GM12878 (cell line): ENCODE data around the gene KDM5C. TPM values are rescaled to one million over a fixed set of nuclear protein-coding genes. Genes with fewer than 3 reads are reported as not detected.

Source experiments
- ATAC-seq: fragments of 200-7000 bp; cut with Tn5 transposase; 3 replicates; pipeline ENCODE4 v1.9.1; 2020; ENCODE audit warnings: mild to moderate bottlenecking, moderate library complexity
- BruUV-seq: library from RNA; stranded (reverse); fragments of 400-500 nt; replicated peaks from 2 replicates; lab custom pipeline; 2021; lab: Mats Ljungman, UMichigan
- CTCF ChIA-PET: fragments of 300-600 bp; sonication (Branson Sonifier 250); formaldehyde crosslinking; extraction: SDS; loops from one replicate; lab custom pipeline; 2021; ENCODE audit warnings: inconsistent platforms; lab: Yijun Ruan, JAX
- POLR2A ChIA-PET: fragments of 350-600 bp; formaldehyde crosslinking; extraction: SDS; loops from one replicate; lab custom pipeline; 2021; ENCODE audit warnings: inconsistent platforms; lab: Charles Lee
- RAD21 ChIA-PET: fragments of 300-600 bp; sonication (Branson Sonifier 250); formaldehyde crosslinking; loops from one replicate; lab custom pipeline; 2023; ENCODE audit warnings: antibody characterized with exemption; ENCODE audit not compliant: unreplicated experiment; lab: Charles Lee
- SMC1A ChIA-PET: fragments of 300-600 bp; sonication (Branson Sonifier 250); formaldehyde crosslinking; loops from one replicate; lab custom pipeline; 2023; ENCODE audit not compliant: unreplicated experiment, uncharacterized antibody; lab: Charles Lee
- DNase-seq: peaks from one replicate; pipeline ENCODE4 v3.0.0-alpha.2; 2011; ENCODE audit warnings: low read depth, low spot score
- FAIRE-seq: peaks from 3 replicates; lab custom pipeline; 2011; peaks lifted over from hg19 to GRCh38; lab: Jason Lieb, UNC
- H2AFZ ChIP-seq: 2 replicates; pipeline ENCODE4 v1.6.0; 2011; ENCODE audit warnings: low read depth, low read length, control low read depth; ENCODE audit not compliant: control insufficient read depth
- H3K27ac ChIP-seq: 2 replicates; pipeline ENCODE4 v1.5.1; 2011; ENCODE audit warnings: control low read depth; ENCODE audit not compliant: control insufficient read depth, insufficient read depth
- H3K27me3 ChIP-seq, 2 experiments: replicated peaks in 1 of 2; 2 replicates each; pipeline versions ENCODE4 v1.6.0 to v1.6.1; 2011; ENCODE audit warnings: low read length in 1 of 2; ENCODE audit not compliant: control insufficient read depth in 2 of 2, insufficient read depth in 2 of 2
- H3K36me3 ChIP-seq, 2 experiments: 2 replicates each; pipeline ENCODE4 v1.5.1; 2011; ENCODE audit warnings: low read length in 1 of 2; ENCODE audit not compliant: control insufficient read depth in 2 of 2, insufficient read depth in 2 of 2
- H3K4me1 ChIP-seq: 2 replicates; pipeline ENCODE4 v1.6.1; 2011; ENCODE audit warnings: mild to moderate bottlenecking, low read length, moderate library complexity, mixed read lengths; ENCODE audit not compliant: control insufficient read depth, insufficient read depth
- H3K4me2 ChIP-seq: 2 replicates; pipeline ENCODE4 v1.6.0; 2011; ENCODE audit warnings: control low read depth; ENCODE audit not compliant: control insufficient read depth, insufficient read depth
- H3K4me3 ChIP-seq: fragments of 200-600 bp; sonication (generic); 2 replicates; pipeline ENCODE4 v1.5.1; 2016
- H3K79me2 ChIP-seq: 2 replicates; pipeline ENCODE4 v1.6.0; 2011; ENCODE audit warnings: low read length; ENCODE audit not compliant: control insufficient read depth, insufficient read depth
- H3K9ac ChIP-seq: 2 replicates; pipeline ENCODE4 v1.8.0; 2011; ENCODE audit warnings: low read length, control low read depth, mixed read lengths; ENCODE audit not compliant: control insufficient read depth, insufficient read depth
- H3K9me3 ChIP-seq: replicated peaks from 3 replicates; pipeline ENCODE4 v1.5.1; 2011; ENCODE audit warnings: mild to moderate bottlenecking, low read length; ENCODE audit not compliant: control insufficient read depth, insufficient read depth
- H4K20me1 ChIP-seq: 2 replicates; pipeline ENCODE4 v1.6.0; 2011; ENCODE audit not compliant: control insufficient read depth, insufficient read depth
- ATF7 ChIP-seq: fragments of 450-650 bp; IDR thresholded peaks from 2 replicates; pipeline ENCODE4 v1.6.1; 2016; ENCODE audit warnings: low read depth, mild to moderate bottlenecking
- CHD2 ChIP-seq: IDR thresholded peaks from 2 replicates; pipeline ENCODE4 v1.6.1; 2011; ENCODE audit warnings: low read depth, low read length, improper control_type of control experiment, borderline replicate concordance
- CHD4 ChIP-seq: fragments of 200-600 bp; sonication (generic); IDR thresholded peaks from 2 replicates; pipeline ENCODE4 v1.6.1; 2016; ENCODE audit warnings: mild to moderate bottlenecking
- EP300 ChIP-seq, 2 experiments: fragments of 150-350 bp in 1 of 2; IDR thresholded peaks; 2 replicates each; pipeline ENCODE4 v1.6.1; 2011 to 2012; ENCODE audit warnings: low read depth in 2 of 2, low read length in 2 of 2, borderline replicate concordance in 1 of 2, improper control_type of control experiment in 1 of 2, inconsistent platforms in 1 of 2; ENCODE audit not compliant: control insufficient read depth in 1 of 2
- FOS ChIP-seq: IDR thresholded peaks from 3 replicates; pipeline ENCODE4 v1.6.1; 2011; ENCODE audit warnings: borderline replicate concordance; ENCODE audit not compliant: insufficient read length; ENCODE audit errors: extremely low read depth
- FOXM1 ChIP-seq: IDR thresholded peaks from 2 replicates; pipeline ENCODE4 v1.6.1; 2012; ENCODE audit warnings: low read depth, mild to moderate bottlenecking, inconsistent platforms, low read length, moderate library complexity
- HCFC1 ChIP-seq: fragments of 150-350 bp; IDR thresholded peaks from 2 replicates; pipeline ENCODE4 v1.6.1; 2014; ENCODE audit warnings: low read length
- NFYA ChIP-seq: IDR thresholded peaks from 2 replicates; pipeline ENCODE4 v1.6.1; 2011; ENCODE audit warnings: low read depth, mild to moderate bottlenecking, low read length, improper control_type of control experiment, borderline replicate concordance
- NFYB ChIP-seq: IDR thresholded peaks from 2 replicates; pipeline ENCODE4 v1.6.1; 2011; ENCODE audit warnings: low read depth, mild to moderate bottlenecking, low read length, improper control_type of control experiment, moderate library complexity; ENCODE audit not compliant: insufficient read depth
- NR2F1 ChIP-seq: fragments of 450-650 bp; conservative IDR thresholded peaks from 2 replicates; pipeline ENCODE4 v1.6.1; 2017; ENCODE audit warnings: mild to moderate bottlenecking
- RBBP5 ChIP-seq: fragments of 200-600 bp; sonication (generic); conservative IDR thresholded peaks from 2 replicates; pipeline ENCODE4 v1.6.1; 2016
- RELA ChIP-seq: fragments of 450-650 bp; IDR thresholded peaks from 2 replicates; pipeline ENCODE4 v1.8.0; 2014; ENCODE audit warnings: borderline replicate concordance; ENCODE audit not compliant: partially characterized antibody
- SMC3 ChIP-seq: IDR thresholded peaks from 2 replicates; pipeline ENCODE4 v1.6.1; 2011; ENCODE audit warnings: low read length, improper control_type of control experiment, borderline replicate concordance
- SUZ12 ChIP-seq: fragments of 200-600 bp; sonication (generic); IDR thresholded peaks from one replicate; pipeline ENCODE4 v1.6.1; 2018; ENCODE audit warnings: antibody characterized with exemption, mild to moderate bottlenecking; ENCODE audit not compliant: unreplicated experiment
- TCF3 ChIP-seq: IDR thresholded peaks from 2 replicates; pipeline ENCODE4 v1.6.1; 2012; ENCODE audit warnings: low read depth, mild to moderate bottlenecking, low read length, borderline replicate concordance; ENCODE audit not compliant: insufficient read depth
- YBX1 ChIP-seq: fragments of 450-650 bp; IDR thresholded peaks from 2 replicates; pipeline ENCODE4 v1.6.1; 2016; ENCODE audit warnings: antibody characterized with exemption
- ZNF384 ChIP-seq: IDR thresholded peaks from 2 replicates; pipeline ENCODE4 v1.6.1; 2012; ENCODE audit warnings: low read depth, mild to moderate bottlenecking, low read length, improper control_type of control experiment, borderline replicate concordance
- ZZZ3 ChIP-seq: IDR thresholded peaks from 2 replicates; pipeline ENCODE4 v1.6.1; 2011; ENCODE audit warnings: low read depth; ENCODE audit not compliant: control insufficient read depth, insufficient read length
- WGBS: methylation state at CpG from one replicate; pipeline ENCODE4 v1.1.6; 2016; ENCODE audit warnings: low lambda C conversion rate; ENCODE audit not compliant: insufficient replicate concordance, insufficient coverage; ENCODE audit errors: missing lambda C conversion rate; 5-methylcytosine and 5-hydroxymethylcytosine counted together
- in situ Hi-C: fragments of 300-500 bp; cut with MboI; formaldehyde crosslinking; loops from 9 replicates; pipeline ENCODE4 v1.14.3; 2018; ENCODE audit warnings: mixed read lengths
- intact Hi-C: fragments of 100-400 bp; cut with micrococcal nuclease; formaldehyde crosslinking; loops from one replicate; pipeline ENCODE4 v1.14.2; 2022; ENCODE audit not compliant: unreplicated experiment
- polyA plus RNA-seq, 11 experiments: library from polyadenylated mRNA; depleted of rRNA in 4 of 11; unstranded in 6 of 11; stranded (reverse) in 5 of 11; fragments of >200 nt; fragmentation: Nextera tagmentation in 4 of 11; fragmentation: Illumina TruSeq in 1 of 11; extraction: Ambion mirVana in 4 of 11; extraction: Trizol in 1 of 11; gene quantifications; 1 replicate in 1 of 11; 2 replicates in 10 of 11; pipeline versions ENCODE4 v1.2.1 to v1.2.3, GENCODE V29; 2011 to 2016; ENCODE audit warnings: inconsistent platforms in 2 of 11, missing spikeins in 2 of 11, low read depth in 1 of 11
- total RNA-seq, 4 experiments: library from RNA; depleted of rRNA in 3 of 4; stranded (reverse); fragments of >200 nt in 3 of 4; fragmentation: Illumina TruSeq in 1 of 4; extraction: Trizol in 1 of 4; gene quantifications; 2 replicates each; pipeline versions ENCODE4 v1.2.1 to v1.2.3, GENCODE V29; 2013 to 2021
- TF ChIP-seq, protein P1 (sequence below): fragments of 150-350 bp; IDR thresholded peaks from 2 replicates; pipeline ENCODE4 v1.6.1; 2014; ENCODE audit warnings: mild to moderate bottlenecking, low read depth, low read length
- TF ChIP-seq, protein P2 (sequence below): fragments of 150-350 bp; IDR thresholded peaks from 2 replicates; pipeline ENCODE4 v1.6.1; 2016; ENCODE audit warnings: low read depth, low read length

KDM5C gene
- total and polyA plus RNA-seq, 10 of the 15 experiments (the other 5 are each of a cell fraction or from before 2014, with no cell fraction given) = 1.5 to 110 (median 53.0) TPM

DNA sequence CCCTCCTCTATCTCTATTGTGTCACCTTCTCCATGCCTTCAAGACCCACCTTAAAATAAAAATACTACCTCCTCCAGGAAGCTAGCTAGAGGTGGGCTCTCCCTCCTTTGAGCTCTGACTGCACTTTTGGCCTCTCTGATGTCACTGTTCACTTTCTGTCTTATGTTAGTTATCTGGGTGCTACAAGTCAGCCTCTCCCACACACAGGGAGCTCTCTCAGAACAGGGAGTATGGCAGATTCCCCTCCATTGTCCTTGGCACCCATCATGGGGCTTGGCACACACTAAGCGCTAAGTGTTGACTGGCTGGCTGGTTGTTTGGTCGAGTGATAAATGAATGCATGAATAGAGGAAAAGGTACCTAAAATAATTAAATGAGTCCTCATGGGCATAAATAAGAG, 21.2 kb upstream of the KDM5C start:
- no peak for DNase-seq
- H3K9me3 ChIP-seq = no peaks in the 10 kb centered on the region
- H3K9ac ChIP-seq = no peak overlapping the region
- no peak overlapping the region for H3K27ac ChIP-seq
- WGBS = 38% methylated on average over 2 of the region's 2 CpGs
- POLR2A ChIA-PET = interaction anchor here (0.7 kb wide), 1 partner anchor 25 kb away, joined by 5 read pairs; no protein-coding TSS in a partner anchor
- no peak overlapping the region for H2AFZ ChIP-seq
- BruUV-seq = no TSS peak
- no peaks in the 10 kb centered on the region for H3K79me2 ChIP-seq
- in situ Hi-C loops = no loop called here
- SMC1A ChIA-PET = interaction anchor here (1.2 kb wide), 1 partner anchor 12 kb away, joined by 3 read pairs; no protein-coding TSS in a partner anchor
- H3K4me3 ChIP-seq = no peak overlapping the region
- RAD21 ChIA-PET = no interaction called here
- H3K4me1 ChIP-seq = no peaks in the 10 kb centered on the region
- H4K20me1 ChIP-seq = no peaks in the 10 kb centered on the region
- no peaks in the 10 kb centered on the region for H3K36me3 ChIP-seq
- ATAC-seq = no peak
- no peak for TF ChIP-seq RELA
- no peak for TF ChIP-seq ATF7
- TF ChIP-seq NFYB = no peak
- no peak for TF ChIP-seq FOXM1
- no peak for TF ChIP-seq CHD4
- TF ChIP-seq TCF3 = no peak
- TF ChIP-seq, protein P1, sequence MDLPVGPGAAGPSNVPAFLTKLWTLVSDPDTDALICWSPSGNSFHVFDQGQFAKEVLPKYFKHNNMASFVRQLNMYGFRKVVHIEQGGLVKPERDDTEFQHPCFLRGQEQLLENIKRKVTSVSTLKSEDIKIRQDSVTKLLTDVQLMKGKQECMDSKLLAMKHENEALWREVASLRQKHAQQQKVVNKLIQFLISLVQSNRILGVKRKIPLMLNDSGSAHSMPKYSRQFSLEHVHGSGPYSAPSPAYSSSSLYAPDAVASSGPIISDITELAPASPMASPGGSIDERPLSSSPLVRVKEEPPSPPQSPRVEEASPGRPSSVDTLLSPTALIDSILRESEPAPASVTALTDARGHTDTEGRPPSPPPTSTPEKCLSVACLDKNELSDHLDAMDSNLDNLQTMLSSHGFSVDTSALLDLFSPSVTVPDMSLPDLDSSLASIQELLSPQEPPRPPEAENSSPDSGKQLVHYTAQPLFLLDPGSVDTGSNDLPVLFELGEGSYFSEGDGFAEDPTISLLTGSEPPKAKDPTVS = no peak
- TF ChIP-seq NFYA = no peak
- no peak for TF ChIP-seq NR2F1
- TF ChIP-seq YBX1 = no peak
- TF ChIP-seq ZZZ3 = no peak
- no peak for TF ChIP-seq RBBP5
- no peak for TF ChIP-seq CHD2
- TF ChIP-seq FOS = no peak
- no peak for TF ChIP-seq ZNF384
- no peak for TF ChIP-seq HCFC1
- TF ChIP-seq, protein P2, sequence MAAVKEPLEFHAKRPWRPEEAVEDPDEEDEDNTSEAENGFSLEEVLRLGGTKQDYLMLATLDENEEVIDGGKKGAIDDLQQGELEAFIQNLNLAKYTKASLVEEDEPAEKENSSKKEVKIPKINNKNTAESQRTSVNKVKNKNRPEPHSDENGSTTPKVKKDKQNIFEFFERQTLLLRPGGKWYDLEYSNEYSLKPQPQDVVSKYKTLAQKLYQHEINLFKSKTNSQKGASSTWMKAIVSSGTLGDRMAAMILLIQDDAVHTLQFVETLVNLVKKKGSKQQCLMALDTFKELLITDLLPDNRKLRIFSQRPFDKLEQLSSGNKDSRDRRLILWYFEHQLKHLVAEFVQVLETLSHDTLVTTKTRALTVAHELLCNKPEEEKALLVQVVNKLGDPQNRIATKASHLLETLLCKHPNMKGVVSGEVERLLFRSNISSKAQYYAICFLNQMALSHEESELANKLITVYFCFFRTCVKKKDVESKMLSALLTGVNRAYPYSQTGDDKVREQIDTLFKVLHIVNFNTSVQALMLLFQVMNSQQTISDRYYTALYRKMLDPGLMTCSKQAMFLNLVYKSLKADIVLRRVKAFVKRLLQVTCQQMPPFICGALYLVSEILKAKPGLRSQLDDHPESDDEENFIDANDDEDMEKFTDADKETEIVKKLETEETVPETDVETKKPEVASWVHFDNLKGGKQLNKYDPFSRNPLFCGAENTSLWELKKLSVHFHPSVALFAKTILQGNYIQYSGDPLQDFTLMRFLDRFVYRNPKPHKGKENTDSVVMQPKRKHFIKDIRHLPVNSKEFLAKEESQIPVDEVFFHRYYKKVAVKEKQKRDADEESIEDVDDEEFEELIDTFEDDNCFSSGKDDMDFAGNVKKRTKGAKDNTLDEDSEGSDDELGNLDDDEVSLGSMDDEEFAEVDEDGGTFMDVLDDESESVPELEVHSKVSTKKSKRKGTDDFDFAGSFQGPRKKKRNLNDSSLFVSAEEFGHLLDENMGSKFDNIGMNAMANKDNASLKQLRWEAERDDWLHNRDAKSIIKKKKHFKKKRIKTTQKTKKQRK = no peak
- no peak for TF ChIP-seq SMC3
- TF ChIP-seq EP300 (IDR thresholded peaks at IDR 0.05; ENCODE audit: borderline replicate concordance in 1 of 2, control insufficient read depth in 1 of 2, low read depth in 2 of 2, low read length in 2 of 2) = no peak
- no peak for TF ChIP-seq SUZ12
- TF ChIP-seq, all 136 proteins: peak for 0
- Histone ChIP-seq H3K27me3 (no peaks in the 10 kb centered on the region; a peak in 1 of 4 replicates), H3K4me2 (no peak overlapping the region)
- intact Hi-C loops = no loop called here
- CTCF ChIA-PET = interaction anchor here (1.5 kb wide), 1 partner anchor 38 kb away, joined by 5 read pairs; no protein-coding TSS in a partner anchor
- no peak for FAIRE-seq
